8988T (cell line): ENCODE measurements around the gene NCOA3.
"Not testable (repeated sequence)": the region's sequence is repeated elsewhere in the genome, so short reads cannot be mapped to it uniquely, and the experiment has no call there.

Source experiments
- DNase-seq: peaks from one replicate; pipeline ENCODE4 v3.0.0; 2011

NCOA3 gene

GRCh38 chr20:47501482-47502270 lies at the start of gene NCOA3:
NCOA3 (plus strand) TSS chr20:47501887; CDS start chr20:47622248, 120,361 bp downstream.
- peak; percentile 90 for DNase-seq

GRCh38 chr20:47452736-47453161 lies 48.9 kb upstream of the NCOA3 start:
- DNase-seq: no peak

- DNase-seq: peak; percentile 47
Observed at GRCh38 chr20:47453167-47453782, 48.4 kb upstream of the NCOA3 start.

- no peak for DNase-seq
Observed at GRCh38 chr20:47454298-47455132, 47.2 kb upstream of the NCOA3 start.

- no peak for DNase-seq
Observed at GRCh38 chr20:47455133-47456040, 46.3 kb upstream of the NCOA3 start.

- DNase-seq: no peak
Observed at GRCh38 chr20:47456041-47456537, 45.6 kb upstream of the NCOA3 start.

GRCh38 chr20:47456952-47457724 lies 44.5 kb upstream of the NCOA3 start:
- no peak for DNase-seq

GRCh38 chr20:47458280-47459050 lies 43.2 kb upstream of the NCOA3 start:
- not testable (repeated sequence) for DNase-seq

- DNase-seq: no peak
Observed at GRCh38 chr20:47459344-47460073, 42.2 kb upstream of the NCOA3 start.

GRCh38 chr20:47460761-47461112 lies 41.0 kb upstream of the NCOA3 start:
- not testable (repeated sequence) for DNase-seq

- DNase-seq: no peak
Observed at GRCh38 chr20:47461120-47461685, 40.5 kb upstream of the NCOA3 start.

GRCh38 chr20:47461906-47462305 lies 39.8 kb upstream of the NCOA3 start:
- DNase-seq: not testable (repeated sequence)

GRCh38 chr20:47464380-47465101 lies 37.1 kb upstream of the NCOA3 start:
- DNase-seq: no peak

GRCh38 chr20:47465335-47466090 lies 36.2 kb upstream of the NCOA3 start:
- no peak for DNase-seq

- no peak for DNase-seq
Observed at GRCh38 chr20:47466213-47466612, 35.5 kb upstream of the NCOA3 start.

GRCh38 chr20:47466704-47467459 lies 34.8 kb upstream of the NCOA3 start:
- no peak for DNase-seq
